ENCODE measurements around the gene SYT8.
"Not testable (repeated sequence)": the region's sequence is repeated elsewhere in the genome, so short reads cannot be mapped to it uniquely, and the experiment has no call there.

Gene SYT8

GRCh38 chr11:1879342-1879940 lies 44.7 kb downstream of the SYT8 start:
- H3K4me1 ChIP-seq (ENCODE audit: control insufficient read depth, insufficient read depth, low read length) = 0 out of 2 replicates have a peak, but pooled peaks cover 4% of the 10 kb centered on the region
- no peaks in the 10 kb centered on the region for H3K36me3 ChIP-seq (ENCODE audit: control insufficient read depth, insufficient read depth, low read length)
- H3K27ac ChIP-seq (ENCODE audit: low read depth, low read length) = no peak overlapping the region
- H3K27me3 ChIP-seq (ENCODE audit: control insufficient read depth, insufficient read depth, low read length) = no peaks in the 10 kb centered on the region
- H3K9ac ChIP-seq (ENCODE audit: low read depth, low read length) = no peak overlapping the region
- H3K9me3 ChIP-seq (ENCODE audit: control insufficient read depth, insufficient read depth, low read length) = no peaks in the 10 kb centered on the region
- no peak overlapping the region for H3K4me3 ChIP-seq (ENCODE audit: low read depth, low read length)

DNA sequence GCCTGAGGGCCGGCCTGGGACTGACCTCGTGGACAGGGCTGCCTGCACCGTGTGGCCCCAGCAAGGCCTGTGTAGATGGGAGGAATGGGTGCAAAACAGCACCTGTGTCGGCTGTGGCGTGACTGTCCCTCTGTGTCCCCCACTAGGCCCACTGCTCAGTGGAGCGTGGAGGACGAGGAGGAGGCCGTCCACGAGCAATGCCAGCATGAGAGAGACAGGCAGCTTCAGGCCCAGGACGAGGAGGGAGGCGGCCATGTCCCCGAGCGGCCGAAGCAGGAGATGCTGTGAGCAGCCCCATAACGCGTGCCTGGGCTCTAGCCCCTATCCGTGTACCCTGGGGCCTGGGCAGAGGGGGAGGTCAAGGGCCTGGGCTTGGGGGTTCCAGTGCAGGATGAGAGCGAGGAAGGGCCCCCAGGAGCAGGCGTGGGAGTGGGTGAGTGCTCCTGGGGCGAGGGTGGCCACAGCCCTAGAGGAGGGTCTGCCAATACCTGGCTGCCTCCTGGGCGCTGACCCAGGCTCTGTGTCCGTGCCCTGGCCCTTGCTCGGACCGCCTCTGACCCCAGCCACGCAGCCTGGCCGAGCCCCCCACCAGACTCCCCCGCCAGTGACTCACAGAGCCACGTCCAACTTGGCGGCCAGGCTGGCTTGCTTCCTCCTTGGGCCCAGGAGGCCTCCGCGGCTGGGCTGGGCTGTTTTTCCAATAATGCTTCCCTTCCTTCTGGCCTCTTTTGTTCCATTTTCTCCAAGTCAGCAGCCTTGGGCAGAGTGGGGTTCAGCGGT lies 45.3 kb downstream of the SYT8 start:
- no peaks in the 10 kb centered on the region for H3K9me3 ChIP-seq (ENCODE audit: control insufficient read depth, insufficient read depth, low read length)
- no peak overlapping the region for H3K9ac ChIP-seq (ENCODE audit: low read depth, low read length)
- H3K27ac ChIP-seq (ENCODE audit: low read depth, low read length) = no peak overlapping the region
- H3K36me3 ChIP-seq (ENCODE audit: control insufficient read depth, insufficient read depth, low read length) = no peaks in the 10 kb centered on the region
- 0 out of 2 replicates have a peak, but pooled peaks cover 4% of the 10 kb centered on the region for H3K4me1 ChIP-seq (ENCODE audit: control insufficient read depth, insufficient read depth, low read length)
- H3K4me3 ChIP-seq (ENCODE audit: low read depth, low read length) = no peak overlapping the region
- no peaks in the 10 kb centered on the region for H3K27me3 ChIP-seq (ENCODE audit: control insufficient read depth, insufficient read depth, low read length)

GRCh38 chr11:1880746-1881441 lies 46.1 kb downstream of the SYT8 start:
- Histone ChIP-seq H3K4me3 (ENCODE audit: low read depth, low read length) (no peak overlapping the region), H3K36me3 (ENCODE audit: control insufficient read depth, insufficient read depth, low read length) (no peaks in the 10 kb centered on the region), H3K9me3 (ENCODE audit: control insufficient read depth, insufficient read depth, low read length) (no peaks in the 10 kb centered on the region), H3K27me3 (ENCODE audit: control insufficient read depth, insufficient read depth, low read length) (no peaks in the 10 kb centered on the region), H3K9ac (ENCODE audit: low read depth, low read length) (no peak overlapping the region), H3K27ac (ENCODE audit: low read depth, low read length) (no peak overlapping the region), H3K4me1 (ENCODE audit: control insufficient read depth, insufficient read depth, low read length) (0 out of 2 replicates have a peak, but pooled peaks cover 4% of the 10 kb centered on the region)

- Histone ChIP-seq H3K4me3 (ENCODE audit: low read depth, low read length) (no peak overlapping the region), H3K9ac (ENCODE audit: low read depth, low read length) (no peak overlapping the region)
These were observed 46.9 kb downstream of the SYT8 start for GRCh38 chr11:1881442-1882264.

GRCh38 chr11:1882265-1883238 lies 47.8 kb downstream of the SYT8 start:
- no peaks in the 10 kb centered on the region for H3K27me3 ChIP-seq (ENCODE audit: control insufficient read depth, insufficient read depth, low read length)
- 0 out of 2 replicates have a peak, but pooled peaks cover 4% of the 10 kb centered on the region for H3K4me1 ChIP-seq (ENCODE audit: control insufficient read depth, insufficient read depth, low read length)
- no peak overlapping the region for H3K27ac ChIP-seq (ENCODE audit: low read depth, low read length)
- H3K9ac ChIP-seq (ENCODE audit: low read depth, low read length) = no peak overlapping the region
- no peaks in the 10 kb centered on the region for H3K36me3 ChIP-seq (ENCODE audit: control insufficient read depth, insufficient read depth, low read length)
- H3K9me3 ChIP-seq (ENCODE audit: control insufficient read depth, insufficient read depth, low read length) = no peaks in the 10 kb centered on the region
- H3K4me3 ChIP-seq (ENCODE audit: low read depth, low read length) = no peak overlapping the region

More at GRCh38 chr11:1881442-1882264, 46.9 kb downstream of the SYT8 start:
- H3K36me3 ChIP-seq (ENCODE audit: control insufficient read depth, insufficient read depth, low read length) = no peaks in the 10 kb centered on the region
- 0 out of 2 replicates have a peak, but pooled peaks cover 4% of the 10 kb centered on the region for H3K4me1 ChIP-seq (ENCODE audit: control insufficient read depth, insufficient read depth, low read length)
- no peaks in the 10 kb centered on the region for H3K9me3 ChIP-seq (ENCODE audit: control insufficient read depth, insufficient read depth, low read length)
- H3K27ac ChIP-seq (ENCODE audit: low read depth, low read length) = no peak overlapping the region
- no peaks in the 10 kb centered on the region for H3K27me3 ChIP-seq (ENCODE audit: control insufficient read depth, insufficient read depth, low read length)

GRCh38 chr11:1883346-1884302 lies 48.8 kb downstream of the SYT8 start:
- Histone ChIP-seq H3K27me3 (ENCODE audit: control insufficient read depth, insufficient read depth, low read length) (no peaks in the 10 kb centered on the region), H3K36me3 (ENCODE audit: control insufficient read depth, insufficient read depth, low read length) (no peaks in the 10 kb centered on the region), H3K27ac (ENCODE audit: low read depth, low read length) (no peak overlapping the region), H3K9ac (ENCODE audit: low read depth, low read length) (no peak overlapping the region), H3K4me3 (ENCODE audit: low read depth, low read length) (no peak overlapping the region), H3K9me3 (ENCODE audit: control insufficient read depth, insufficient read depth, low read length) (no peaks in the 10 kb centered on the region), H3K4me1 (ENCODE audit: control insufficient read depth, insufficient read depth, low read length) (0 out of 2 replicates have a peak, but pooled peaks cover 4% of the 10 kb centered on the region)

DNA sequence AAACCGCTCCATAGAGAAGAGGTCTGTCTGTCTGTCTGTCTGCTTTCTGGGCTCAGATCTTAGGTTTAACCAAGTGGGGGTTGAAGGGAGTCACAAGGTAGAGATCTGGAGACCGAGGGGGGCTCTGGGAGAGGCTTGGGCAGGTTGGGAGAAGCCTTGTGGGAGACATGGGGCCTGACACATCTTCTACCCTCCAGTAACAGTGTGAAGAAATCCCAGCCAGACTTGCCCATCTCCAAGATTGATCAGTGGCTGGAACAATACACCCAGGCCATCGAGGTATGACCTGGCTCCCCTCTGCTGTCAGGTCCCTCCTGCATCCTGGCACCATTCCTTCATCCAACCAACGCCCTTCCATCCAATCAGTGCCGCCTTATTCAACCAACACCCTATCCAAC lies 49.5 kb downstream of the SYT8 start:
- Histone ChIP-seq H3K4me3 (ENCODE audit: low read depth, low read length) (no peak overlapping the region), H3K27me3 (ENCODE audit: control insufficient read depth, insufficient read depth, low read length) (no peaks in the 10 kb centered on the region), H3K36me3 (ENCODE audit: control insufficient read depth, insufficient read depth, low read length) (no peaks in the 10 kb centered on the region), H3K9ac (ENCODE audit: low read depth, low read length) (no peak overlapping the region), H3K27ac (ENCODE audit: low read depth, low read length) (no peak overlapping the region), H3K9me3 (ENCODE audit: control insufficient read depth, insufficient read depth, low read length) (no peaks in the 10 kb centered on the region), H3K4me1 (ENCODE audit: control insufficient read depth, insufficient read depth, low read length) (0 out of 2 replicates have a peak, but pooled peaks cover 4% of the 10 kb centered on the region)

- not testable (repeated sequence) for H3K36me3 ChIP-seq (ENCODE audit: control insufficient read depth, insufficient read depth, low read length)
These were observed 51.8 kb downstream of the SYT8 start for GRCh38 chr11:1886551-1886950.

More at GRCh38 chr11:1886551-1886950, 51.8 kb downstream of the SYT8 start:
- not testable (repeated sequence) for H3K9ac ChIP-seq (ENCODE audit: low read depth, low read length); H3K9me3 ChIP-seq (ENCODE audit: control insufficient read depth, insufficient read depth, low read length); H3K4me1 ChIP-seq (ENCODE audit: control insufficient read depth, insufficient read depth, low read length); H3K27ac ChIP-seq (ENCODE audit: low read depth, low read length); H3K4me3 ChIP-seq (ENCODE audit: low read depth, low read length); H3K27me3 ChIP-seq (ENCODE audit: control insufficient read depth, insufficient read depth, low read length)

Data from HUES48 (cell line).